Prostate gland (tissue), 2 donors: ENCODE data around the gene DNM2.

Source experiments
- POLR2A ChIP-seq: fragments of 450-650 bp; IDR thresholded peaks from one replicate; pipeline ENCODE4 v1.6.1; 2016; ENCODE audit warnings: antibody characterized with exemption, mild to moderate bottlenecking
- POLR2AphosphoS5 ChIP-seq: sonication (generic); formaldehyde crosslinking; IDR thresholded peaks from one replicate; pipeline ENCODE4 v1.6.1; 2017; ENCODE audit warnings: antibody characterized with exemption
- TF ChIP-seq, protein P1 (sequence below), 4 experiments: fragments of 200-600 bp in 2 of 4; fragments of 450-650 bp in 2 of 4; sonication (generic) in 2 of 4; IDR thresholded peaks; 1 replicate in 3 of 4; 2 replicates in 1 of 4; pipeline ENCODE4 v1.5.1; 2016 to 2019; ENCODE audit warnings: antibody characterized with exemption in 4 of 4, mild to moderate bottlenecking in 2 of 4, moderate library complexity in 2 of 4

- TF ChIP-seq POLR2A (no peak), POLR2AphosphoS5 (no peak)
- TF ChIP-seq, protein P1, sequence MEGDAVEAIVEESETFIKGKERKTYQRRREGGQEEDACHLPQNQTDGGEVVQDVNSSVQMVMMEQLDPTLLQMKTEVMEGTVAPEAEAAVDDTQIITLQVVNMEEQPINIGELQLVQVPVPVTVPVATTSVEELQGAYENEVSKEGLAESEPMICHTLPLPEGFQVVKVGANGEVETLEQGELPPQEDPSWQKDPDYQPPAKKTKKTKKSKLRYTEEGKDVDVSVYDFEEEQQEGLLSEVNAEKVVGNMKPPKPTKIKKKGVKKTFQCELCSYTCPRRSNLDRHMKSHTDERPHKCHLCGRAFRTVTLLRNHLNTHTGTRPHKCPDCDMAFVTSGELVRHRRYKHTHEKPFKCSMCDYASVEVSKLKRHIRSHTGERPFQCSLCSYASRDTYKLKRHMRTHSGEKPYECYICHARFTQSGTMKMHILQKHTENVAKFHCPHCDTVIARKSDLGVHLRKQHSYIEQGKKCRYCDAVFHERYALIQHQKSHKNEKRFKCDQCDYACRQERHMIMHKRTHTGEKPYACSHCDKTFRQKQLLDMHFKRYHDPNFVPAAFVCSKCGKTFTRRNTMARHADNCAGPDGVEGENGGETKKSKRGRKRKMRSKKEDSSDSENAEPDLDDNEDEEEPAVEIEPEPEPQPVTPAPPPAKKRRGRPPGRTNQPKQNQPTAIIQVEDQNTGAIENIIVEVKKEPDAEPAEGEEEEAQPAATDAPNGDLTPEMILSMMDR (IDR thresholded peaks at IDR 0.05) = no peak
Measured at GRCh38 chr19:10682397-10683063, 35.3 kb upstream of the DNM2 start.
